Measurements from ENCODE around the gene DSC3. TPM values are rescaled to one million over a fixed set of nuclear protein-coding genes. Genes with fewer than 3 reads are reported as not detected.
"Not testable (repeated sequence)": the region's sequence is repeated elsewhere in the genome, so short reads cannot be mapped to it uniquely, and the experiment has no call there.

Gene DSC3
- total RNA-seq, 1 experiment from 2014 or later: not detected

DNA sequence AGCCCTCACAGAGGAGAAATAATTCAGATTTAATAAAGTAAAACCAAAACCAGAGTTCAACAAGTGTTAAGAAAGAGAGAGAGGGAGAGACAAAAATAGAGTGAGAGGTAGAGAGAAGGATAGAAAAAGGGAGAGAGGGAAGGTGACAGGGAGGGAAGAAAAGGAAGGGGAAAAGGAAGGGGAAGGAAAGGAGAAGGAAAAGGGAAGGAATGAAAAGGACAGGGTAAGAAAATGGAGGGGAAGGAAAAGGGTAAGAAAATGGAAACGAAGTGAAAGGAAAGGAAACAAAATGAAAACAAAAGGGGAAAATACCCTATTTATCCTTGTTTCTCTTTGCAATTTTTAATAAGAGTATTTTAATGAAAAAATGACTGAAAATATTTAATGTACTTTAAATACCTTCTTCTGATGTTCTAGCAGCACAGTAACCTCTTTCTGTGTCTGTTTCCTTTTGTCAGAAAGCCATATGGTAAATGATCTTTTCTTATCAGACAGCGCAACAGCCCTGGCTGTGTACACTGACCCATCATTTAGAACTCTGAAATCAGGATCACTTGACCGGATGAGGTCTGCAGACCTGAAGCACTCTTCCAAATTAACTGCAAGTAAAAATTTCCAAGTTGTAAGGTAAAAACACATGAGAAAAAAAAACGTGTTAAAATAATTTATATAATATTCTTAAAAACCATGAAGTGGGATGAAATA is 11.8 kb downstream of the DSC3 start:
- H3K36me3 ChIP-seq (ENCODE audit: insufficient read depth, low read length, poor library complexity, severe bottlenecking): no peaks in the 10 kb centered on the region
- no peaks in the 10 kb centered on the region for H3K27me3 ChIP-seq (replicated peaks; ENCODE audit: insufficient read depth, low read depth, low read length, poor library complexity)
- H3K4me3 ChIP-seq (ENCODE audit: low read depth, low read length, poor library complexity, severe bottlenecking): no peak overlapping the region
- no TSS peak for BruUV-seq (replicated peaks)
- H3K27ac ChIP-seq (ENCODE audit: low read depth, low read length, poor library complexity, severe bottlenecking): no peak overlapping the region
- intact Hi-C loops (cut with micrococcal nuclease; ENCODE audit: unreplicated experiment): no loop called here
- ChIA-PET POLR2A (ENCODE audit: low non-redundant PET) (no interaction called here), CTCF (no interaction called here)
- no peaks in the 10 kb centered on the region for H3K4me1 ChIP-seq (ENCODE audit: insufficient read depth, low read length, poor library complexity, severe bottlenecking)
- DNase-seq (ENCODE audit: low spot score): no peak
- H3K9me3 ChIP-seq (ENCODE audit: low read depth, low read length, poor library complexity, severe bottlenecking): no peaks in the 10 kb centered on the region
- TF ChIP-seq, protein P1, sequence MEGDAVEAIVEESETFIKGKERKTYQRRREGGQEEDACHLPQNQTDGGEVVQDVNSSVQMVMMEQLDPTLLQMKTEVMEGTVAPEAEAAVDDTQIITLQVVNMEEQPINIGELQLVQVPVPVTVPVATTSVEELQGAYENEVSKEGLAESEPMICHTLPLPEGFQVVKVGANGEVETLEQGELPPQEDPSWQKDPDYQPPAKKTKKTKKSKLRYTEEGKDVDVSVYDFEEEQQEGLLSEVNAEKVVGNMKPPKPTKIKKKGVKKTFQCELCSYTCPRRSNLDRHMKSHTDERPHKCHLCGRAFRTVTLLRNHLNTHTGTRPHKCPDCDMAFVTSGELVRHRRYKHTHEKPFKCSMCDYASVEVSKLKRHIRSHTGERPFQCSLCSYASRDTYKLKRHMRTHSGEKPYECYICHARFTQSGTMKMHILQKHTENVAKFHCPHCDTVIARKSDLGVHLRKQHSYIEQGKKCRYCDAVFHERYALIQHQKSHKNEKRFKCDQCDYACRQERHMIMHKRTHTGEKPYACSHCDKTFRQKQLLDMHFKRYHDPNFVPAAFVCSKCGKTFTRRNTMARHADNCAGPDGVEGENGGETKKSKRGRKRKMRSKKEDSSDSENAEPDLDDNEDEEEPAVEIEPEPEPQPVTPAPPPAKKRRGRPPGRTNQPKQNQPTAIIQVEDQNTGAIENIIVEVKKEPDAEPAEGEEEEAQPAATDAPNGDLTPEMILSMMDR (conservative IDR thresholded peaks at IDR 0.05; ENCODE audit: low read depth, low read length): no peak
- no peak for TF ChIP-seq EZH2 (IDR thresholded peaks at IDR 0.05; ENCODE audit: borderline replicate concordance, low read depth, low read length, poor library complexity, severe bottlenecking)

DNA sequence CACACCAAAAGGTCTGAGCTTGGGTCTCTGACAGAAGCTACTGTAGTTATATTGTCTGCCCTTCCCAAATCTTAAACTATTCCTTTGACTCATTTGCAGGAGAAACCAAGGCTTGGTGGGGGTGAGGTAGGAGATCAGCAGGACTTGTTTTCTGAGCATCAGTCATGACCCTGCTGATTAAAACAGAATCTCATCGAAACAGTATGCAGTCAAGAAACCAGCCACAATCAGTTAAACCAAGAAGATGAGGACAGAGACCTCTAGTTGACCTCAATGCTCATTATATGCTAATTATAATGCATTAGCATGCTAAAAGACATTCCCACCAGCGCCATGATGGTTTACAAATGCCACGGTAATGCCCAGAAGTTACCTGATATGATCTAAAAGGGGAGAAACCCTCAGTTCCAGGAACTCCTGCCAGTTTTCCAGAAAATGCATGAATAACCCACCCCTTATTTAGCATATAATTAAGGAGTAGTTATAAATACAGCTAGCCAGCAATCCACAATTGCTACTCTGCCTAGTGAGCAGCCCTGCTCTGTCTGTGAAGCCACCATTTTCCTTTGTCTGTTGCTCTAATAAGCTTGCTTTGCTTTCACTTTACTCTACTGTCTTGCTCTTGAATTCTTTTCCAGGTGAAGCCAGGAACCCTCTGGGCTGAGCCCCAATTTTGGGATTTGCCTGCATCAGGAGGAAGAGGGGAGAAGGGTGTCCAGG is 26.7 kb downstream of the DSC3 start:
- H3K9me3 ChIP-seq (ENCODE audit: low read depth, low read length, poor library complexity, severe bottlenecking): no peaks in the 10 kb centered on the region
- intact Hi-C loops (cut with micrococcal nuclease; ENCODE audit: unreplicated experiment): no loop called here
- POLR2A ChIA-PET (ENCODE audit: low non-redundant PET): no interaction called here

DNA sequence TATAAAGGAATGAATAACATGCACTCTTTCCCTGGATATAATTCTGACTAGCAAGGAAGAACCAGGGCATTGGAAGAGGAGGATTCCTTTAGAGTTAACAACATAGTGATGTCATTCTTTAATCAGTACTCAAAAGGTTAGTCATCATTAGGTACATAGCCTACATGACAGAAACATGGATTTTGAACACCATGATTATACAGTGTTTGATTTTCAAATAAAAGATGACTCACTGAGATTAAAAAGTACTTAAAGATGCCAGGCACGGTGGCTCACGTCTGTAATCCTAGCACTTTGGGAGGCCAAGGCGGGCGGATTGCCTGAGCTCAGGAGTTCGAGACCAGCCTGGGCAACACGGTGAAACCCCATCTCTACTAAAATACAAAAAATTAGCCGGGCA is 31.1 kb downstream of the DSC3 start:
- BruUV-seq (replicated peaks); H3K4me3 ChIP-seq (ENCODE audit: low read depth, low read length, poor library complexity, severe bottlenecking); H3K36me3 ChIP-seq (ENCODE audit: insufficient read depth, low read length, poor library complexity, severe bottlenecking); H3K27me3 ChIP-seq (replicated peaks; ENCODE audit: insufficient read depth, low read depth, low read length, poor library complexity); intact Hi-C loops (cut with micrococcal nuclease; ENCODE audit: unreplicated experiment); POLR2A ChIA-PET (ENCODE audit: low non-redundant PET); H3K4me1 ChIP-seq (ENCODE audit: insufficient read depth, low read length, poor library complexity, severe bottlenecking); H3K9me3 ChIP-seq (ENCODE audit: low read depth, low read length, poor library complexity, severe bottlenecking); DNase-seq (ENCODE audit: low spot score); H3K27ac ChIP-seq (ENCODE audit: low read depth, low read length, poor library complexity, severe bottlenecking): not testable (repeated sequence)
- CTCF ChIA-PET: interaction anchor here (0.8 kb wide), 1 partner anchor 146 kb away, joined by 3 read pairs; no protein-coding TSS in a partner anchor

More for the DNA sequence above, 26.7 kb downstream of the DSC3 start:
- CTCF ChIA-PET: no interaction called here
- no peak for TF ChIP-seq EZH2 (IDR thresholded peaks at IDR 0.05; ENCODE audit: borderline replicate concordance, low read depth, low read length, poor library complexity, severe bottlenecking)
- TF ChIP-seq, protein P1 (conservative IDR thresholded peaks at IDR 0.05; ENCODE audit: low read depth, low read length): no peak
- Histone ChIP-seq H3K4me3 (ENCODE audit: low read depth, low read length, poor library complexity, severe bottlenecking) (no peak overlapping the region), H3K27me3 (replicated peaks; ENCODE audit: insufficient read depth, low read depth, low read length, poor library complexity) (no peaks in the 10 kb centered on the region), H3K36me3 (ENCODE audit: insufficient read depth, low read length, poor library complexity, severe bottlenecking) (no peaks in the 10 kb centered on the region), H3K27ac (ENCODE audit: low read depth, low read length, poor library complexity, severe bottlenecking) (no peak overlapping the region), H3K4me1 (ENCODE audit: insufficient read depth, low read length, poor library complexity, severe bottlenecking) (no peaks in the 10 kb centered on the region)
- BruUV-seq (replicated peaks): no TSS peak
- DNase-seq (ENCODE audit: low spot score): no peak

Data from A673 (cell line).